ENCODE data around the gene RSPH3.
"Not testable (repeated sequence)": the region's sequence is repeated elsewhere in the genome, so short reads cannot be mapped to it uniquely, and the experiment has no call there.

RSPH3 gene

GRCh38 chr6:158991017-158991723 is 8.8 kb downstream of the RSPH3 start:
- H3K27ac ChIP-seq: no peak overlapping the region
- no peaks in the 10 kb centered on the region for H3K36me3 ChIP-seq (replicated peaks)
- TF ChIP-seq, protein P1, sequence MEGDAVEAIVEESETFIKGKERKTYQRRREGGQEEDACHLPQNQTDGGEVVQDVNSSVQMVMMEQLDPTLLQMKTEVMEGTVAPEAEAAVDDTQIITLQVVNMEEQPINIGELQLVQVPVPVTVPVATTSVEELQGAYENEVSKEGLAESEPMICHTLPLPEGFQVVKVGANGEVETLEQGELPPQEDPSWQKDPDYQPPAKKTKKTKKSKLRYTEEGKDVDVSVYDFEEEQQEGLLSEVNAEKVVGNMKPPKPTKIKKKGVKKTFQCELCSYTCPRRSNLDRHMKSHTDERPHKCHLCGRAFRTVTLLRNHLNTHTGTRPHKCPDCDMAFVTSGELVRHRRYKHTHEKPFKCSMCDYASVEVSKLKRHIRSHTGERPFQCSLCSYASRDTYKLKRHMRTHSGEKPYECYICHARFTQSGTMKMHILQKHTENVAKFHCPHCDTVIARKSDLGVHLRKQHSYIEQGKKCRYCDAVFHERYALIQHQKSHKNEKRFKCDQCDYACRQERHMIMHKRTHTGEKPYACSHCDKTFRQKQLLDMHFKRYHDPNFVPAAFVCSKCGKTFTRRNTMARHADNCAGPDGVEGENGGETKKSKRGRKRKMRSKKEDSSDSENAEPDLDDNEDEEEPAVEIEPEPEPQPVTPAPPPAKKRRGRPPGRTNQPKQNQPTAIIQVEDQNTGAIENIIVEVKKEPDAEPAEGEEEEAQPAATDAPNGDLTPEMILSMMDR (IDR thresholded peaks at IDR 0.05; ENCODE audit: low read depth, low read length, missing control alignments): no peak
- no peak for DNase-seq
- in situ Hi-C loops (cut with HindIII; ENCODE audit: low pct_ligation_motif_present, low sequenced_read_pairs): no loop called here
- no peaks in the 10 kb centered on the region for H3K27me3 ChIP-seq (replicated peaks)
- H3K4me3 ChIP-seq (ENCODE audit: low read depth, low read length): no peak overlapping the region

DNA sequence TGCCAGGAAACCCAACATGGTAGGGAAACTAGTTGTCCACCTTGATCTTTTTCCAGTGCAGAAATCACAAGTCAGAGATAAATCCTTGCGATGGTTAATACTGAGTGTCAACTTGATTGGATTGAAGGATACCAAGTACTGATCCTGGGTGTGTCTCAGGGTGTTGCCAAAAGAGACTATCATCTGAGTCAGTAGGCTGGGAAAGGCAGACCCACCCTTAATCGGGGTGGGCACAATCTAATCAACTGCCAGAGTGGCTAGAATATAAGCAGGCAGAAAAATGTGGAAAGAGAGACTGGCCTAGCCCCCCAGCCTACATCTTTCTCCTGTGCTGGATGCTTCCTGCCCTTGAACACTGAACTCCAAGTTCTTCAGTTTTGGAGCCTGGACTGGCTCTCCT is 10.3 kb downstream of the RSPH3 start:
- in situ Hi-C loops (cut with HindIII; ENCODE audit: low pct_ligation_motif_present, low sequenced_read_pairs); H3K27me3 ChIP-seq (replicated peaks); DNase-seq; H3K4me3 ChIP-seq (ENCODE audit: low read depth, low read length); H3K27ac ChIP-seq; H3K36me3 ChIP-seq (replicated peaks): not testable (repeated sequence)

DNA sequence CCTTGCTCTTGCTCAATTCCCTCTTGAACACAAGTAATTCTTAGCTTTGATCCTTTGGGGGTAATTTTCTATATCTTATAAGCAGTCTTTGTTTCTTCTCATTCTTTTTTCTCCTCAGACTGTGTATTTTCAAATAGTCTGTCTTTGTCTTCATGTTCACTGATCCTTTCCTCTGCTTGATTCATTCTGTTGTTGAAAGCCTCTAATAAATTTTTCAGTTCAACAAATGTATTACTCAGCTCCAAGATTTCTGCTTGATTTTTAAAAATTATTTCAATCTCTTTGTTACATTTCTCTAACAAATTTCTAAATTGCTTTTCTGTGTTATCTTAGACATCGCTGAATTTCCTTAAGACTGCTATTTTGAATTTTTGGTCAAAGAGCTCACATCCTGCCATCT is 11.5 kb downstream of the RSPH3 start:
- TF ChIP-seq, protein P1 (IDR thresholded peaks at IDR 0.05; ENCODE audit: low read depth, low read length, missing control alignments): no peak
- H3K27ac ChIP-seq: no peak overlapping the region
- no peaks in the 10 kb centered on the region for H3K27me3 ChIP-seq (replicated peaks)
- no peak for DNase-seq
- no peak overlapping the region for H3K4me3 ChIP-seq (ENCODE audit: low read depth, low read length)
- in situ Hi-C loops (cut with HindIII; ENCODE audit: low pct_ligation_motif_present, low sequenced_read_pairs): no loop called here
- no peaks in the 10 kb centered on the region for H3K36me3 ChIP-seq (replicated peaks)

- TF ChIP-seq, protein P1 (IDR thresholded peaks at IDR 0.05; ENCODE audit: low read depth, low read length, missing control alignments): no peak
- Histone ChIP-seq H3K27ac (no peak overlapping the region), H3K36me3 (replicated peaks) (no peaks in the 10 kb centered on the region), H3K4me3 (ENCODE audit: low read depth, low read length) (no peak overlapping the region), H3K27me3 (replicated peaks) (no peaks in the 10 kb centered on the region)
- DNase-seq: no peak
- in situ Hi-C loops (cut with HindIII; ENCODE audit: low pct_ligation_motif_present, low sequenced_read_pairs): no loop called here
These were observed 12.3 kb downstream of the RSPH3 start for GRCh38 chr6:158987657-158988056.

DNA sequence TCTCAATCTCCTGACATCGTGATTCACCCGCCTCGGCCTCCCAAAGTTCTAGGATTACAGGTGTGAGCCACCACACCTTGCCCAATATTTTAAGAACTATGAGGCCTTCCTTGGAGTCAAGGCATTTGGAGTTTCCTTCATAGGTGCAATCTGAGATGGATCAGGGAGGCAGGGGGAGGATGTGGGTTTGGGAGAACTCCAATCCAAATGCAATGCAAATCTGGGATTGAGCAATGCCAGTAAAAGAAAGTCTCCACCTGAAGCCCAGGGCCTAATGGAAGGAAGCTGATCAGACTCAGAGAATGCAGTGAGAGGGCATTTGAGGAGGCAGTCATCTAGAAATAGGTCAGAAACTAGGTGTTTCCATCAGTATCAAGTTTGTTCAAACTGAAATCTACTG is 21.2 kb downstream of the RSPH3 start:
- peaks cover 3% of the 10 kb centered on the region for H3K36me3 ChIP-seq (replicated peaks)
- H3K27ac ChIP-seq: no peak overlapping the region
- TF ChIP-seq, protein P1 (IDR thresholded peaks at IDR 0.05; ENCODE audit: low read depth, low read length, missing control alignments): no peak
- DNase-seq: no peak
- no peaks in the 10 kb centered on the region for H3K27me3 ChIP-seq (replicated peaks)
- no peak overlapping the region for H3K4me3 ChIP-seq (ENCODE audit: low read depth, low read length)
- in situ Hi-C loops (cut with HindIII; ENCODE audit: low pct_ligation_motif_present, low sequenced_read_pairs): no loop called here

- TF ChIP-seq, protein P1 (IDR thresholded peaks at IDR 0.05; ENCODE audit: low read depth, low read length, missing control alignments): no peak
- Histone ChIP-seq H3K27me3 (replicated peaks) (no peaks in the 10 kb centered on the region), H3K27ac (no peak overlapping the region), H3K36me3 (replicated peaks) (peaks cover 3% of the 10 kb centered on the region), H3K4me3 (ENCODE audit: low read depth, low read length) (no peak overlapping the region)
- in situ Hi-C loops (cut with HindIII; ENCODE audit: low pct_ligation_motif_present, low sequenced_read_pairs): no loop called here
- no peak for DNase-seq
These were observed 22.6 kb downstream of the RSPH3 start for GRCh38 chr6:158977382-158977781.

All from brain microvascular endothelial cell (primary cell).